Sciatic nerve (tissue), 2 donors: ENCODE data around the gene MTX1. TPM values are rescaled to one million over a fixed set of nuclear protein-coding genes. Genes with fewer than 3 reads are reported as not detected.
A peak's percentile ranks its signal among the peaks of the same experiment; 100 is the strongest.

Experiments used
- ATAC-seq: fragments of 200-7000 bp; cut with Tn5 transposase; one replicate; pipeline ENCODE4 v1.9.1; 2020; ENCODE audit warnings: mild to moderate bottlenecking, moderate library complexity
- DNase-seq: peaks from one replicate; pipeline ENCODE4 v3.0.0-alpha.2; 2020; ENCODE audit warnings: low spot score
- intact Hi-C: fragments of 100-400 bp; cut with DNase I; formaldehyde crosslinking; loops from one replicate; pipeline ENCODE4 v1.14.2; 2022
- total RNA-seq: library from RNA; stranded (reverse); fragmentation: NEBNext Ultra II Directional; extraction: Animal tissue kit (Norgen Biotek cat#: 25700); gene quantifications from one replicate; pipeline ENCODE4 v1.2.1, GENCODE V29; 2021
- donor health status: DM: no; HTN: no; CAD: no.
- donor health status: DM: no; HTN: no; CAD: no.

The MTX1 gene
- total RNA-seq, 1 donor from 2014 or later: 20.0 TPM

- peak; percentile 96 for DNase-seq
- ATAC-seq: peak; percentile 88
- intact Hi-C loops: loop anchor here (5.0 to 10.0 kb wide), 2 partner anchors 48 to 196 kb away; partner anchors contain the start of gene EFNA1
Measured at GRCh38 chr1:155172732-155173477, 35.6 kb upstream of the MTX1 start, which contains the start of gene KRTCAP2. TSS of gene KRTCAP2 (minus strand) at chr1:155173304. CDS start at chr1:155173224, 80 bp downstream.

DNA sequence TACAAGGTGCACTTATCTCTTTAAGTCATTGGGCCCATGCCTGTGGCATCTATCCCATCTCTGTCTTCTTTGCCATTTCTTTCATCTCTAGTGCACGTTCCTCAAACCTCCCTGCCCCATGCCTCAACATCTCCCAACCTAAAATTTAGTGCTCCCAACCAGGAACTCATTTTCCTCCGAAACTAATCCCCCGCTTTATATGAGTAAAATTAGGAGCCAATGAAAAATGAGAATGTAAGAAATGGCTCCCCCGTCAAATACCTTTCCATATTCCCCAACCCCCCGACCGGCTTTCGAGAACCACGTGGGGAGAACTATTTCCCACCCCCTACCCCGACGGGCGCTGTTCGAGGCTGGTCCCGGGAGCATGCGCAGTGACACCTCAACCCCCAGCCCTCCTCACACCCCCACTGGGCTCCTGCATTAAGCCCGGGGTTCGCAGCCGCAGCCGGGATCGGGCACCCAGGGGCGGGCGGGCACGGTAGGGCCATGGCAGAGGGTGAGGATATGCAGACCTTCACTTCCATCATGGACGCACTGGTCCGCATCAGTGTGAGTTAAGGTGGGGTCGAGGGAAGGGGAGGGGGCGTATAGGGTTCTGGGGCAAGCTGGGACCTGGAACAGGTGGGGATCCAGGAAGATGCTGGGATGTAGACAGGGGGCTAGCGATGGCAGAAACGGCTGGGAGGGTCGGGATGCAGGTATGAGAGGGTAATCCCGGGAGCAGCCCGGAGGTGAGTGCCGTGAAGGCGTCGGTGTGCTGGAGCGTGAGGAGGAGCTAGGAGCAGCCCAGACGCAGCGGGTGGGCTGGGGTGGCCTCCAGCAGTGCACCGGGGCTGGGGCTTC lies 34.8 kb upstream of the MTX1 start, which contains the start of gene TRIM46:
Gene TRIM46, plus strand, starts transcription at position 372 of the 846 bp plus-strand sequence. Its CDS starts 118 bp downstream, at position 490.
- ATAC-seq (peak; percentile 7), DNase-seq (peak; percentile 74)
- intact Hi-C loops: loop anchor here (5.0 to 10.0 kb wide), 2 partner anchors 49 to 196 kb away; partner anchors contain the start of gene EFNA1

- DNase-seq (peak; percentile 74), ATAC-seq (peak; percentile 2)
- intact Hi-C loops: loop anchor here (5.0 to 10.0 kb wide), 2 partner anchors 50 to 197 kb away; partner anchors contain the start of gene EFNA1
Measured at GRCh38 chr1:155174324-155175280, 33.9 kb upstream of the MTX1 start.

GRCh38 chr1:155175281-155175926 lies 33.1 kb upstream of the MTX1 start:
- peak; percentile 61 for DNase-seq
- intact Hi-C loops: loop anchor here (10.0 kb wide), 1 partner anchor 51 kb away; the partner anchor contains the start of gene EFNA1

DNA sequence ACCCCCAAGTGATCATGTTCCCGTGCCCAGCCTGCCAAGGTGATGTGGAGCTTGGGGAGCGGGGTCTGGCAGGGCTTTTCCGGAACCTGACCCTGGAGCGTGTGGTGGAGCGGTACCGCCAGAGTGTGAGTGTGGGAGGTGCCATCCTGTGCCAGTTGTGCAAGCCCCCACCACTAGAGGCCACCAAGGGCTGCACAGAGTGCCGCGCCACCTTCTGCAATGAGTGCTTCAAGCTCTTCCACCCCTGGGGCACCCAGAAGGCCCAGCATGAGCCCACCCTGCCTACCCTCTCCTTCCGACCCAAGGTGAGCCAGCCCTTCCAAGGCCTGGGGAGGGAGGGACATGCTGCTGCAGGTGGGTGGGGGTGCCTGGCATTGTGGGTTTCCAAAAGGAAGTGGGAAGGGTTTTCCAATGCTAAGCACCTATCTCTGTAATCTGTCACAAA lies 32.5 kb upstream of the MTX1 start:
- DNase-seq (peak; percentile 60), ATAC-seq (no peak)
- intact Hi-C loops: loop anchor here (10.0 kb wide), 1 partner anchor 51 kb away; the partner anchor contains the start of gene EFNA1

More at GRCh38 chr1:155175281-155175926, 33.1 kb upstream of the MTX1 start:
- no peak for ATAC-seq

- DNase-seq (peak; percentile 92), ATAC-seq (peak; percentile 64)
- intact Hi-C loops: loop anchor here (10.0 kb wide), 1 partner anchor 52 kb away; the partner anchor contains the start of gene EFNA1
Measured at GRCh38 chr1:155176544-155177071, 31.9 kb upstream of the MTX1 start.

GRCh38 chr1:155177192-155177917 lies 31.1 kb upstream of the MTX1 start:
- intact Hi-C loops: loop anchor here (10.0 kb wide), 1 partner anchor 53 kb away; the partner anchor contains the start of gene EFNA1
- DNase-seq: peak; percentile 48
- no peak for ATAC-seq

GRCh38 chr1:155177918-155178281 lies 30.6 kb upstream of the MTX1 start:
- DNase-seq (peak; percentile 63), ATAC-seq (no peak)
- intact Hi-C loops: loop anchor here (10.0 kb wide), 1 partner anchor 53 kb away; the partner anchor contains the start of gene EFNA1

DNA sequence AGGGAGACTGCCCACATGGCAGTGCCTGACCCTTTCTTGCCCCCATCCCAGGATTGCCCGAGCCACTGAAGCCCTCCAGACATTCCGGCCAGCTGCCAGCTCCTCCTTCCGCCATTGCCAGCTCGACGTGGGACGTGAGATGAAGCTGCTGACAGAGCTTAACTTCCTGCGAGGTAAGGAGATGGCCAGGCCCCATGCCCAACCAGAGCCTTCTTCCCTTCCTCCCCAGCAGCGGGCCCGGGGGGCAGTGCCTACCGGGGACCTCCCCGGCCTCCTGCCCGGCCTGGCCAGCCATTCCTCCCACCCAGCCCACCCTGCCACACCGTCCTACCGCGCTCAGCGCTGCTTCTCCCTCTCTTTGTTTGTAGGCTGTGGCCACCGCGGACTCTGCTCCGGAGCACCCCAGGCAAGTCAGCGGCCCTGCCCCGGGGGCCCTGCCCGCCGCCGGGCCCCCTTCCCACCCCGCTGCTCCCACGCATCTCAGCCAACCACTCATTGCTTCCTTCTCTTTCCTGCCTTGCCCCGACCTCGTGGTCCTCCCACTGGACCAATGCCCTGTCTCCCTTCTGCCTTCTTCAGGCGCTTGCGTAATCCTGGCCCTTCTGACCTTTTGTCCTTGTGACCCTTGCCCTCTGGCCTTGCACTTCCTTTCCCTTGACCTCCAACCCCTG lies 29.9 kb upstream of the MTX1 start:
- ATAC-seq: no peak
- intact Hi-C loops: loop anchor here (10.0 kb wide), 1 partner anchor 54 kb away; the partner anchor contains the start of gene EFNA1

GRCh38 chr1:155179112-155180031 lies 29.1 kb upstream of the MTX1 start:
- DNase-seq: peak; percentile 62
- ATAC-seq: no peak
- intact Hi-C loops: loop anchor here (10.0 kb wide), 1 partner anchor 55 kb away; the partner anchor contains the start of gene EFNA1

More for the DNA sequence above, 29.9 kb upstream of the MTX1 start:
- DNase-seq: peak; percentile 69

DNA sequence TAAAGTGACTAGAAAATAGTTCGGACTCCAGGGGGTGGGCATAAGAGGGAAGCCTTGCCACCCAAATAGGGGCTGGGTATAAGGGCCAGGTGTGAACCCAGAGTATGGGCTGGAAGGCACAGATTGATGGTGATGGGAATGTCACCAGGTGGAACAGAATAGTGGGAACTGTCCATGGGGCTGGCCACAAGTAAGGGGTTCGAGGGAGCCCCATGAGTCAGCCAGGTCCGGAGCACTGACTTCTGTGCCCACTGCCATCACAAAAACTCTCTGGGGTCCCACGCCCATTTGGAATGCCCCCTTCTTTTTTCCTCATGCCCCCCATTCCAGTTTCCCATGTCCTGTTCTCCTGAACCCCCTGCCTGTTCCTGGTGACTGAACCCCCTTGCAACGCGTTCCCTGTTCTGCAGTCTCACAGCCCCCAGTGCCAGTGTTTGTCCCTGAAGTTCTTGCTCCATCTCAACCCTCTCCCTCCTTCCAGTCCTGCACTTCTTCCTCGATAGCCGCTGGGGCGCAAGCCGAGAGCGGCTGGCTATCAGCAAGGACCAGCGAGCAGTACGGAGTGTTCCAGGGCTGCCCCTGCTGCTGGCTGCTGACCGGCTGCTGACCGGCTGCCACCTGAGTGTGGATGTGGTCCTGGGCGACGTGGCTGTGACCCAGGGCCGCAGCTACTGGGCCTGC lies 27.0 kb upstream of the MTX1 start:
- intact Hi-C loops: no loop called here
- no peak for DNase-seq
- no peak for ATAC-seq

DNA sequence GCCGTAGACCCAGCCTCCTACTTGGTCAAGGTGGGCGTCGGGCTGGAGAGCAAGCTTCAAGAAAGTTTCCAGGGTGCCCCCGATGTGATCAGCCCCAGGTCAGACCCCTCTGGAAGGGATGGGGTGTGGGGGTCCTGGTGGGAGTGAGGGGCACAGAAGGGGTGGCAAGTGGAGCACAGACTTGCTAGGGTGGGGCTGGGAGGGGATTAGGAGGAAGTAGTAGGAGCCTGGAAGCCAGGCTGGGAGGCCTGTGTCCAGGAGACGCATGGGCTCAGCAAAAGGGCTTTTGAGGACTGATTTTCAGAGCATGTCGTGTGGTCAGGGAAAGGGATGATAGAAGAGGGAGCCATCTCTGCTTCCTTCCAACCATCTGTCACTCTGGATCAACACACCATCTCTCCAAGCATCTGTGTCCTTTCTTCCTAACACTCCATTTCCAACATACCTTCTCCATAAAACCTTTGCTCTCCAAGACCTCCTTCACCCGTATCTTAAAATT lies 26.4 kb upstream of the MTX1 start:
- intact Hi-C loops: no loop called here
- DNase-seq (no peak), ATAC-seq (no peak)

- no peak for ATAC-seq
- intact Hi-C loops: no loop called here
- DNase-seq: no peak
Measured at GRCh38 chr1:155183775-155184221, 24.7 kb upstream of the MTX1 start.

DNA sequence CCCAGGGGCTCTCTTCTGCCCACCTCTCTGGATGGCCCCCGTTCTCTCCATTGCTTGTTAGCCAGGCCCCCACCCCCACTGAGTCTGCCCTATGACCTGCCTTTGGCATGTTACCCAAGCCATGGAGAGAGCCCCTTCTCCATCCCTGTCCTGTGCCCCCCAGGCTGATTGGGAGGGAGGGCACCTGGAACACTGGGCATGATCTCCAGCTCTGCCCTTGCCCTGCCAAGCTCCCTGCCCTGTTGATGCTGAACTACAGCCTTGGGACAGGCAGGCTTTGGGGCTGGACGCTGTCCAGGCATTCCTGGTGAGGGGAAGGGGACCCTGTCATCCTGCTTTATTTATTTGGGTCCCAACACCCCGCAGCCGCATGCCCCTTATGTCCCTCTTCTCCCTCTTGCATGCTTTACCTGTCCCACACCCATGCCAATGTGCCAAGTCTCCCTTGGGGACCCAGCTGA lies 24.1 kb upstream of the MTX1 start:
- no peak for DNase-seq
- intact Hi-C loops: no loop called here
- no peak for ATAC-seq
